GM10266 (cell line): ENCODE measurements around the gene PLXNB2.

Experiments
- DNase-seq: peaks from one replicate; pipeline ENCODE4 v3.0.0; 2012; ENCODE audit errors: extremely low spot score
- TF ChIP-seq, protein P1 (sequence below): IDR thresholded peaks from 2 replicates; pipeline ENCODE4 v1.5.1; 2012; ENCODE audit warnings: mild to moderate bottlenecking, low read depth; ENCODE audit not compliant: control insufficient read depth, insufficient read depth; ENCODE audit errors: missing control alignments

The PLXNB2 gene

DNA sequence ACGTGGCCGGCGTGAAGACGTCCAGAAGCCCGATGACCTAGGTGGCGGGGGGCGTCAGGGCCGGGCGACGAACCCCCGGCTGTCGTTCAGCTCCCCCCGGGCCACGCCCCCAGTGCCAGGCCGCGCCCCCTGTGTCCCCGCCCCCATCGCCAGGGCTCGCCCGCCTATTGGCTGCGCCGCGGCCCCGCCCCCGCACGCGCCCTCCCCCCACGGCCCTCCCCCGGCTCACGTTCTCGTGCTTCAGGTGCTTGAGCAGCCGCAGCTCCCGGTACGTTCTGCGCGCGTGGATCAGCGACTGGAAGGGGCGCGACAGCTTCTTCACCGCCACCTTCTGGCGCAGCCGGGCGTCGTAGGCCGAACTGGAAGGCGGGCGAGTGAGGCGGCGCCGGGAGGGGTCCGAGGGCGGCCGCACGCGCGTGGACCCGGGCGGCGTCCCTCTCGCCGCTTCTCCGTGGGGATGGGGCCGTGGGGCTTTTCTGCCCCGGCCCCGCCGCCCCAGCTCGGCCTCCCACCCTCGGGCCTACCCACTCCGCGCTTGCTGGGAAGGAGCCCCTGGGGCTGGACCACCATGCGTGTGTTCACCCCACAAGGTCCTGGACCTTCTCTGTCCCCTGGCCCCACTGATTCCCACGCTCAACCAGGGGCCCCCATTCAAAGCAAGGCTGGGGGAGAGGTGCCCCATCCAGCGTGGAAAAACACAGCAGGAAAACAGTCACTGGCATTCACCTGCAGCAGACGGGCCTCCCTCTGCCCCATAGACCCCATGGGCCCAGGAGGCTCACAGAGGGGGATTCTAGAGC lies 39.7 kb downstream of the PLXNB2 start:
- TF ChIP-seq, protein P1, sequence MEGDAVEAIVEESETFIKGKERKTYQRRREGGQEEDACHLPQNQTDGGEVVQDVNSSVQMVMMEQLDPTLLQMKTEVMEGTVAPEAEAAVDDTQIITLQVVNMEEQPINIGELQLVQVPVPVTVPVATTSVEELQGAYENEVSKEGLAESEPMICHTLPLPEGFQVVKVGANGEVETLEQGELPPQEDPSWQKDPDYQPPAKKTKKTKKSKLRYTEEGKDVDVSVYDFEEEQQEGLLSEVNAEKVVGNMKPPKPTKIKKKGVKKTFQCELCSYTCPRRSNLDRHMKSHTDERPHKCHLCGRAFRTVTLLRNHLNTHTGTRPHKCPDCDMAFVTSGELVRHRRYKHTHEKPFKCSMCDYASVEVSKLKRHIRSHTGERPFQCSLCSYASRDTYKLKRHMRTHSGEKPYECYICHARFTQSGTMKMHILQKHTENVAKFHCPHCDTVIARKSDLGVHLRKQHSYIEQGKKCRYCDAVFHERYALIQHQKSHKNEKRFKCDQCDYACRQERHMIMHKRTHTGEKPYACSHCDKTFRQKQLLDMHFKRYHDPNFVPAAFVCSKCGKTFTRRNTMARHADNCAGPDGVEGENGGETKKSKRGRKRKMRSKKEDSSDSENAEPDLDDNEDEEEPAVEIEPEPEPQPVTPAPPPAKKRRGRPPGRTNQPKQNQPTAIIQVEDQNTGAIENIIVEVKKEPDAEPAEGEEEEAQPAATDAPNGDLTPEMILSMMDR = peak; percentile 48
- peak; percentile 79 for DNase-seq

DNA sequence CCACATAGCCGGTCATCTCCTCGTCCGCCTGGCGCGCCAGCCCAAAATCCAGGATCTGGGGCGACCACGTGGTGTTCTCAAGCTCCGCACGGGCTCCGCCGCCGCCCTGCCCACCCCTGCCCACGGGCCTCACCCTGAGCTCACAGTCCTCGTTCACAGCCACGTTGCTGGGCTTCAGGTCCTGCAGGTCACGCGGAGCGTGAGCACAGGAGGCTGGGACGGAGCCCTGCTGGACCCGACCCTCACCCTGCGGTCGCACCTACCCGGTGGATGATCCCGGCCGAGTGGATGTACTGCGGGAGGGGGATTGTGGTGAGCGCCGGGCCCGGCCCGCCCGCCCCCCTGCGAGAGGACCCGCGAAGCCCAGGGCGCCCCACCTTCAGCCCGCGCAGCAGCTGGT lies 40.5 kb downstream of the PLXNB2 start:
- TF ChIP-seq, protein P1 = no peak
- DNase-seq = no peak

DNA sequence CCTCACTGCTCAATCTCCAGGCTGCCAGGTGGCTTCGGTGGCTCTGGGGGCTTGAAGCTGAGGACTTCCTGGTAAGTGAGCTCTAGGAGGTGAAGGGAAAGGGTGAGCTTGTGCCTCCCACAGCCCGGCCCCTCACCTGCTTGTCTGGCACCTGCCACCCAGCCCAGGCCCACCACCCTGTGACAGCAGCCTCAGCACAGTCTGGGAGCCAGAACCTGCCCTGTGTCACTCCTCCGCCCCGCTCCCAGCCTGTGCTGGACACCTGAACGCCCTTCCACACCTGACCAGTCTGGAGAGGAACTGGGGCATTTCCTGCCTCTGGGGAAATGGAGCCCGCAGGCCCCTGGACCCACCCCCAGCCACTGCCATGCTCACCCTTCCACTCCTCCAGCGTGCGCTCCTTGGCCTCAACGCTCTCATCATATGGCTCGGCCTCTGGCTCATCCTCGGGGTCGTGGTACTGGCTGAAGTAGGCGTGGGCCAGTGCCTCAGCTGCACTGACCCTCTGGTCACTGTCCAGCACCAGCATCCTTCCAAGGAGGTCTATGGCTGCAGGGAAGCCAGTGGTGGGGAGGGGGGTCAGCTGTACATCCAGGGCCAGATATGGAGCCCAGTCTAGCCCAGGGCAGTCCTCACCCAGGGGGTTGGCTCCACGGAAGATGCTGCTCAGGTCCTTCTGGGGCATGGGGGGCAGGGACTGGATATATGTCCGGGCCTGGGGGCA lies 42.3 kb downstream of the PLXNB2 start:
- no peak for DNase-seq
- TF ChIP-seq, protein P1 = no peak

DNA sequence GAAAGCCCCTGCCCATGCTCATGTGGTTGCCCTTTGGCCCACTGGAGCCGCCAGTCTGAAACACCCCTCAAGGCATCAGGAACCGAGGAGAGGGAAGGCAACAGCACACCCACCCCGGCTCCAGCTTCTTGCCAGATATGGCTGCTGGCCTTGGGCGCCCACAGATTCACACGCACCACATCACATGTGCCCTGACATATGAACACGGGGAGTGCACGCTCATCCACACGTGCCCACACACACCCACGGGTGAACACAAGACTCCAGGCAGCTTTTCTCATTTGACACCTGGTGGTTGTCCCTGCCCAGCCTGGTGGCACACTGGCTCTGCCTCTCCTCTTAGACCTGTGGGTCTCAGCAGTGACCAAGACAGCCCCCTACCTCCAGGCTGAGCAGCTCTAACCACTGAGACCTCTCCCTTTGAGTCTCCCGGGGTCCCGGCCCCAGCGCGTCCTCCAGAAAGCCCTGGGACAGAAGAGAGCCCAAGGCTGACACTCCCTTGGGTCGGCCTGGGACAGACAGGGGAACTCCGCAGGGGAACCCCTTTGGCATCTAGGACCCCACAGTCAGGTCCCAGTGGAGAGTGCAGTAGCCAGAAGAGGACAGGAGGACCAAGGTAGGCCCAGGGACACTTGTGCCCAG lies 43.2 kb downstream of the PLXNB2 start:
- DNase-seq = no peak
- TF ChIP-seq, protein P1 = no peak

DNA sequence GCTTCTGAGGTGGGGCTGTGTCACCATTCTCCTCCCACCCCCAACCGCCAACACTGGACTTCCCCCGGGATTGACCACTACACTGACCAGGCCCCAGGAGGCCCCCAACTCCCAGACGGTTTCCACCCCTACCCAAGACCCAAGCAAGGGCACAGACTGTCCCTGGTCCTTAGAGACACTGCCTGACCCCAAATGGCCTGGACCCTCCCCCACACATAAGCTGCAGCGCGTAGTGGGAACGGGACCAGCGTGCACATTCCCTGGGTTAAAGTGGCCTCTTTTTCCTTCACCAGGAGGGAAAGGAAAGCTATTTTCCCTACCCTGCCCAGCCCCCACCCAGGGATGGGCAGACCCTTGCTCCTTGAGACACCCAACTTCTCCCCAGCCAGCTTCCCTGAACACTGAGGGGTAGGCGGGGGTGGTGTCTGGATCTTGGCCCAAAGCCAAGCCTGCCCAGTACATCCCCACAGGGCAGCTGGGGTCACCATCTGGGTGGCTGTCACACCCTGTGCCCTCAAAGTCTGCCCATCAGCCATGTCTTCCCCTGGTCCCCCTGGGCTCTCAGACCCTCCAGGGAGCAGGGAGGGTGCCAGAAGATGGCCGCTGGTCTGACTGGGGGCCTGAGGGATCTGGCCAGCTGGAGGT lies 44.4 kb downstream of the PLXNB2 start:
- TF ChIP-seq, protein P1 = no peak
- no peak for DNase-seq

DNA sequence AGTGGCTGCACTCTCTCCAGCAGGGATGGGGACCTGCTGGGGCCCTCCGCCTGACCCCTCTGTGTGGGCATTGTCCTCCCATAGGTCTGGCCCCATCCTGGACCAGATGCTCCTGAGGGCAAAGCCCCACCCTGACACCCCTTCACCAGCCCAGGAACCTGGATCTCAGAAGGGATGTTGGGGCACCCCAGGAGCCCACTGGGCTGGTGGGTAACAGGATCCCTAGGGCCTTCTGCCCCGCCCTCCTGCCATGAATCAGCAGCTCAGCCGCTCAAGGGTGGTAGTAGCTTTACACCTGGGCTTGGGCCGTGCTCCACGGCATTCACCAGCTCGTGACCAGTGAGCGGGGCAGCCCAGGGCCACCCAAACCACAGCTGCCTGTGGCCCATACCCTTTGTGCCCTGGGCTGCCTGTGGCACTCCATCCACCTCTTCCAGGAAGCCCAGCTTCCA lies 45.0 kb downstream of the PLXNB2 start:
- TF ChIP-seq, protein P1 = no peak
- DNase-seq = no peak
